H1 (cell line): Measurements from ENCODE around the gene B3GAT1. TPM values are rescaled to one million over a fixed set of nuclear protein-coding genes. Genes with fewer than 3 reads are reported as not detected.

Experiments used
- CTCF ChIA-PET: fragments of 300-600 bp; sonication (Branson Sonifier 250); formaldehyde crosslinking; loops from one replicate; lab custom pipeline; 2021; ENCODE audit not compliant: partially characterized antibody; lab: Charles Lee
- POLR2A ChIA-PET: fragments of 300-600 bp; sonication (Branson Sonifier 250); formaldehyde crosslinking; loops from one replicate; lab custom pipeline; 2021; ENCODE audit warnings: inconsistent platforms; ENCODE audit not compliant: partially characterized antibody; lab: Charles Lee
- DNase-seq, 2 experiments: peaks; one replicate each; pipeline versions ENCODE4 v3.0.0 to v3.0.0-alpha.2; 2010 to 2022; ENCODE audit warnings: low spot score in 2 of 2, low read depth in 1 of 2, mixed read lengths in 1 of 2
- FAIRE-seq: peaks from 2 replicates; lab custom pipeline; 2011; peaks lifted over from hg19 to GRCh38; lab: Jason Lieb, UNC
- H2AFZ ChIP-seq: 2 replicates; pipeline ENCODE4 v1.8.1; 2012; ENCODE audit warnings: low read length, inconsistent platforms
- H2AK5ac ChIP-seq: 2 replicates; pipeline ENCODE4 v1.6.1; 2013; ENCODE audit warnings: low read depth, low read length
- H2BK120ac ChIP-seq: replicated peaks from 2 replicates; pipeline ENCODE3; 2013; ENCODE audit warnings: low read depth, low read length, inconsistent platforms
- H2BK12ac ChIP-seq: 2 replicates; pipeline ENCODE4 v1.6.1; 2013; ENCODE audit warnings: low read depth, low read length
- H2BK15ac ChIP-seq: 2 replicates; pipeline ENCODE4 v1.6.1; 2013; ENCODE audit warnings: low read length
- H2BK20ac ChIP-seq: 2 replicates; pipeline ENCODE4 v1.6.1; 2013; ENCODE audit warnings: low read length
- H2BK5ac ChIP-seq: 2 replicates; pipeline ENCODE4 v1.6.1; 2013; ENCODE audit warnings: low read depth, low read length
- H3K14ac ChIP-seq: 2 replicates; pipeline ENCODE4 v1.6.1; 2013; ENCODE audit warnings: inconsistent platforms; ENCODE audit not compliant: insufficient read length
- H3K18ac ChIP-seq: 2 replicates; pipeline ENCODE4 v1.6.1; 2013; ENCODE audit warnings: low read length; ENCODE audit errors: extremely low read depth
- H3K23ac ChIP-seq: 2 replicates; pipeline ENCODE4 v1.6.1; 2013; ENCODE audit warnings: inconsistent platforms; ENCODE audit not compliant: insufficient read length
- H3K23me2 ChIP-seq: 2 replicates; pipeline ENCODE4 v1.6.1; 2013; ENCODE audit warnings: low read depth, low read length
- H3K27ac ChIP-seq: 2 replicates; pipeline ENCODE4 v1.6.1; 2011; ENCODE audit warnings: low read depth, low read length, inconsistent platforms
- H3K27me3 ChIP-seq, 4 experiments: replicated peaks in 1 of 4; 1 replicate in 1 of 4; 2 replicates in 3 of 4; pipeline versions ENCODE4 v1.6.1 to v1.8.1; 2011 to 2013; ENCODE audit warnings: low read length in 3 of 4, mild to moderate bottlenecking in 3 of 4, inconsistent platforms in 2 of 4, mixed read lengths in 2 of 4, moderate library complexity in 1 of 4; ENCODE audit not compliant: control insufficient read depth in 3 of 4, insufficient read depth in 3 of 4; ENCODE audit errors: extremely low read depth in 1 of 4
- H3K36me3 ChIP-seq, 4 experiments: 2 replicates each; pipeline versions ENCODE4 v1.6.1 to v1.8.1; 2011 to 2013; ENCODE audit warnings: mild to moderate bottlenecking in 4 of 4, low read length in 3 of 4, moderate library complexity in 2 of 4, control low read depth in 1 of 4, inconsistent platforms in 1 of 4; ENCODE audit not compliant: insufficient read depth in 4 of 4, control insufficient read depth in 2 of 4
- H3K4ac ChIP-seq: replicated peaks from 2 replicates; pipeline ENCODE3; 2013; ENCODE audit warnings: low read length, low read depth, mixed read lengths, inconsistent platforms; ENCODE audit not compliant: insufficient read length
- H3K4me1 ChIP-seq, 4 experiments: replicated peaks in 1 of 4; 1 replicate in 1 of 4; 2 replicates in 3 of 4; pipeline versions ENCODE4 v1.6.1 to v1.8.1; 2011 to 2013; ENCODE audit warnings: low read length in 3 of 4, inconsistent platforms in 2 of 4, mixed read lengths in 1 of 4; ENCODE audit not compliant: insufficient read depth in 4 of 4, control insufficient read depth in 3 of 4
- H3K4me2 ChIP-seq, 2 experiments: 2 replicates each; pipeline versions ENCODE4 v1.6.1 to v1.8.1; 2011 to 2013; ENCODE audit warnings: low read depth in 2 of 2, low read length in 2 of 2, control low read depth in 1 of 2, inconsistent platforms in 1 of 2, mild to moderate bottlenecking in 1 of 2; ENCODE audit not compliant: insufficient read depth in 1 of 2
- H3K4me3 ChIP-seq, 4 experiments: fragments of 200-600, 300-600 bp in 1 of 4; sonication (generic), shearing (Covaris generic), sonication (Bioruptor Twin) in 1 of 4; 2 replicates each; pipeline versions ENCODE4 v1.5.1 to v1.8.1; 2011 to 2016; ENCODE audit warnings: low read length in 4 of 4, low read depth in 3 of 4, control low read depth in 2 of 4, inconsistent platforms in 2 of 4, mild to moderate bottlenecking in 2 of 4, mixed read lengths in 1 of 4, moderate library complexity in 1 of 4; ENCODE audit not compliant: insufficient read depth in 2 of 4; ENCODE audit errors: extremely low read depth in 1 of 4
- H3K56ac ChIP-seq: replicated peaks from 2 replicates; pipeline ENCODE3; 2013; ENCODE audit warnings: low read depth, mild to moderate bottlenecking, mixed read lengths, low read length, inconsistent platforms; ENCODE audit not compliant: insufficient read length
- H3K79me1 ChIP-seq: 2 replicates; pipeline ENCODE4 v1.6.1; 2013; ENCODE audit warnings: low read depth, low read length, control low read depth
- H3K79me2 ChIP-seq, 2 experiments: 2 replicates each; pipeline versions ENCODE4 v1.6.1 to v1.8.1; 2012 to 2013; ENCODE audit warnings: low read length in 2 of 2, mild to moderate bottlenecking in 2 of 2, inconsistent platforms in 1 of 2; ENCODE audit not compliant: insufficient read depth in 2 of 2, control insufficient read depth in 1 of 2
- H3K9ac ChIP-seq, 4 experiments: replicated peaks in 1 of 4; 1 replicate in 1 of 4; 2 replicates in 3 of 4; pipeline versions ENCODE4 v1.6.1 to v1.8.1; 2011 to 2013; ENCODE audit warnings: low read depth in 3 of 4, low read length in 3 of 4, control low read depth in 2 of 4, mild to moderate bottlenecking in 2 of 4, moderate library complexity in 2 of 4, inconsistent platforms in 1 of 4; ENCODE audit errors: extremely low read depth in 1 of 4
- H3K9me3 ChIP-seq, 2 experiments: 2 replicates each; pipeline versions ENCODE4 v1.6.1 to v1.8.1; 2012 to 2013; ENCODE audit warnings: mild to moderate bottlenecking in 2 of 2, moderate library complexity in 2 of 2, control low read depth in 1 of 2, inconsistent platforms in 1 of 2, low read depth in 1 of 2, low read length in 1 of 2, mixed read lengths in 1 of 2; ENCODE audit not compliant: insufficient read depth in 2 of 2
- H4K20me1 ChIP-seq, 2 experiments: replicated peaks in 1 of 2; 2 replicates each; pipeline versions ENCODE3 to v1.8.1; 2011 to 2013; ENCODE audit warnings: inconsistent platforms in 2 of 2, low read length in 2 of 2, mild to moderate bottlenecking in 1 of 2; ENCODE audit not compliant: insufficient read depth in 2 of 2, control insufficient read depth in 1 of 2
- H4K5ac ChIP-seq: 2 replicates; pipeline ENCODE4 v1.6.1; 2013; ENCODE audit warnings: low read length, low read depth, mixed read lengths, inconsistent platforms; ENCODE audit not compliant: insufficient read length
- H4K8ac ChIP-seq: 2 replicates; pipeline ENCODE4 v1.8.0; 2013; ENCODE audit warnings: mild to moderate bottlenecking, moderate library complexity, low read length, inconsistent platforms; ENCODE audit not compliant: insufficient read depth; ENCODE audit errors: extremely low read depth
- H4K91ac ChIP-seq: replicated peaks from 2 replicates; pipeline ENCODE3; 2013; ENCODE audit warnings: low read length, mixed read lengths, inconsistent platforms; ENCODE audit not compliant: insufficient read length
- BACH1 ChIP-seq: IDR thresholded peaks from 2 replicates; pipeline ENCODE4 v1.6.1; 2012; ENCODE audit warnings: low read length, improper control_type of control experiment
- BRCA1 ChIP-seq: IDR thresholded peaks from 2 replicates; pipeline ENCODE4 v1.6.1; 2012; ENCODE audit warnings: low read depth, low read length, improper control_type of control experiment
- CEBPB ChIP-seq: IDR thresholded peaks from 2 replicates; pipeline ENCODE4 v1.6.1; 2012; ENCODE audit warnings: low read depth, low read length
- CHD2 ChIP-seq: IDR thresholded peaks from 2 replicates; pipeline ENCODE4 v1.6.1; 2012; ENCODE audit warnings: low read length, improper control_type of control experiment
- CTBP2 ChIP-seq: IDR thresholded peaks from 2 replicates; pipeline ENCODE4 v1.7.0; 2011; ENCODE audit warnings: borderline replicate concordance, mild to moderate bottlenecking, moderate library complexity, mixed read lengths, low read length; ENCODE audit not compliant: insufficient read depth, insufficient read length
- EGR1 ChIP-seq: IDR thresholded peaks from 2 replicates; pipeline ENCODE4 v1.6.1; 2011; ENCODE audit warnings: low read depth, low read length, borderline replicate concordance
- GTF2F1 ChIP-seq: IDR thresholded peaks from 2 replicates; pipeline ENCODE4 v1.6.1; 2012; ENCODE audit warnings: low read depth, low read length, improper control_type of control experiment, borderline replicate concordance
- HDAC2 ChIP-seq, 2 experiments: fragments of 300-600 bp in 1 of 2; sonication (generic) in 1 of 2; IDR thresholded peaks; 2 replicates each; pipeline ENCODE4 v1.6.1; 2011 to 2012; ENCODE audit warnings: low read depth in 2 of 2, low read length in 2 of 2, mild to moderate bottlenecking in 2 of 2, moderate library complexity in 2 of 2, borderline replicate concordance in 1 of 2, inconsistent platforms in 1 of 2
- KDM4A ChIP-seq: IDR thresholded peaks from one replicate; pipeline ENCODE4 v1.7.1; 2012; ENCODE audit warnings: low read depth, mild to moderate bottlenecking, moderate library complexity, low read length, inconsistent platforms; ENCODE audit not compliant: severe bottlenecking
- MAFK ChIP-seq: IDR thresholded peaks from 2 replicates; pipeline ENCODE4 v1.6.1; 2012; ENCODE audit warnings: low read depth, mild to moderate bottlenecking, improper control_type of control experiment, low read length
- POLR2AphosphoS5 ChIP-seq: IDR thresholded peaks from 2 replicates; pipeline ENCODE4 v1.6.1; 2011; ENCODE audit warnings: low read depth, low read length
- RNF2 ChIP-seq: fragments of 200-900, 300-1000 bp; sonication (generic); IDR thresholded peaks from 2 replicates; pipeline ENCODE4 v1.7.1; 2016; ENCODE audit warnings: borderline replicate concordance, low read depth, mild to moderate bottlenecking, antibody characterized with exemption, low read length; ENCODE audit not compliant: poor library complexity, severe bottlenecking; ENCODE audit errors: missing control alignments
- SIX5 ChIP-seq: IDR thresholded peaks from 2 replicates; pipeline ENCODE4 v1.6.1; 2011; ENCODE audit warnings: mild to moderate bottlenecking, low read depth, low read length
- WGBS, 2 experiments: shearing (Covaris generic) in 1 of 2; methylation state at CpG; one replicate each; pipeline versions ENCODE4 v1.1.6 to v1.1.7; 2013 to 2015; ENCODE audit warnings: low lambda C conversion rate in 2 of 2, mixed read lengths in 2 of 2, inconsistent platforms in 1 of 2, low coverage in 1 of 2, missing lambda C conversion rate in 1 of 2; ENCODE audit not compliant: insufficient replicate concordance in 2 of 2, insufficient coverage in 1 of 2, insufficient read length in 1 of 2; ENCODE audit errors: extremely low coverage in 1 of 2, missing lambda C conversion rate in 1 of 2; 5-methylcytosine and 5-hydroxymethylcytosine counted together
- polyA plus RNA-seq, 7 experiments: library from polyadenylated mRNA; depleted of rRNA in 3 of 7; stranded (reverse) in 5 of 7; unstranded in 2 of 7; fragments of >200 nt in 5 of 7; fragments of 200-250 nt in 2 of 7; gene quantifications; 1 replicate in 5 of 7; 2 replicates in 1 of 7; 4 replicates in 1 of 7; pipeline versions ENCODE4 v1.2.1 to v1.2.3, GENCODE V29; 2011 to 2013; ENCODE audit warnings: missing spikeins in 2 of 7, mixed read lengths in 2 of 7
- total RNA-seq: library from RNA; stranded (reverse); fragmentation: NEBNext Ultra II Directional; extraction: Animal tissue kit (Norgen Biotek cat#: 25700); gene quantifications from 2 replicates; pipeline ENCODE4 v1.2.1, GENCODE V29; 2021
- TF ChIP-seq, protein P1 (sequence below): IDR thresholded peaks from 2 replicates; pipeline ENCODE4 v1.6.1; 2012; ENCODE audit warnings: inconsistent platforms

The B3GAT1 gene
- total and polyA plus RNA-seq, 2 of the 8 experiments (the other 6 are each of a cell fraction or from before 2014, with no cell fraction given) = 19.7 to 32.4 TPM

DNA sequence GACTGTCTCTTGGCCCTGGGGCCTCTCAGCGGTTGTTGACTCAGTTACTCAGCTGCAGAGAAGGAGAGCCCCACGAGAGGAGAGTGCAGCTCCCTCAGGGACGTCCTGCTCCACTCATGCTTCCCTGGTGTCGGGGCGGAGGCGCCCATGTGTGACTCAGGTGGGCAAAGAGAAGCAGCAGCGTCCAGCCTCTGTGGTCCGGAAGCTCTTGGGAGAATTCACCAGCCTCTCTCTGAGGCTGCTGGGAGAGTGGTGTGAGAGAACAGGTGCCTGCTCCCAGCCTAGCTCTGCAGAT, 54.5 kb downstream of the B3GAT1 start:
- 90% methylated on average over 8 of the region's 8 CpGs; no CpG with 5 or more reads in 1 of the 2 experiments for WGBS, 2 experiments
- H3K23me2 ChIP-seq = no peaks in the 10 kb centered on the region
- CTCF ChIA-PET = interaction anchor here (1.0 to 1.7 kb wide), 6 partner anchors 16 to 353 kb away, joined by 3 to 4 read pairs (median 4); no protein-coding TSS in a partner anchor
- TF ChIP-seq HDAC2 (IDR thresholded peaks at IDR 0.05; ENCODE audit: borderline replicate concordance in 1 of 2, low read depth in 2 of 2, low read length in 2 of 2) (no peak), EGR1 (no peak), RNF2 (no peak), CTBP2 (no peak), MAFK (no peak), BACH1 (no peak), GTF2F1 (no peak), BRCA1 (no peak), CHD2 (no peak), SIX5 (no peak), CEBPB (no peak), POLR2AphosphoS5 (no peak), KDM4A (no peak)
- TF ChIP-seq, protein P1, sequence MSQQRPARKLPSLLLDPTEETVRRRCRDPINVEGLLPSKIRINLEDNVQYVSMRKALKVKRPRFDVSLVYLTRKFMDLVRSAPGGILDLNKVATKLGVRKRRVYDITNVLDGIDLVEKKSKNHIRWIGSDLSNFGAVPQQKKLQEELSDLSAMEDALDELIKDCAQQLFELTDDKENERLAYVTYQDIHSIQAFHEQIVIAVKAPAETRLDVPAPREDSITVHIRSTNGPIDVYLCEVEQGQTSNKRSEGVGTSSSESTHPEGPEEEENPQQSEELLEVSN = no peak

More for the DNA sequence above, 54.5 kb downstream of the B3GAT1 start:
- Histone ChIP-seq H3K14ac (no peak overlapping the region), H3K9ac (no peak overlapping the region), H2AFZ (no peak overlapping the region), H2BK120ac (no peak overlapping the region), H3K9me3 (no peaks in the 10 kb centered on the region; a peak in 1 of 4 replicates), H3K27me3 (peaks cover 0 to 12% (median 4%) of the 10 kb centered on the region in 4 experiments; a peak in 6 of 7 replicates), H3K4me1 (no peaks in the 10 kb centered on the region; a peak in 1 of 7 replicates), H3K18ac (no peak overlapping the region), H4K91ac (no peak overlapping the region), H2BK20ac (no peak overlapping the region), H3K23ac (no peak overlapping the region), H4K8ac (no peak overlapping the region), H3K27ac (no peak overlapping the region), H2BK15ac (no peak overlapping the region), H2BK5ac (no peak overlapping the region), H4K20me1 (no peaks in the 10 kb centered on the region), H3K36me3 (no peaks in the 10 kb centered on the region), H3K4me3 (no peak overlapping the region), H3K4ac (no peak overlapping the region), H3K56ac (no peak overlapping the region), H3K79me1 (no peaks in the 10 kb centered on the region), H3K79me2 (no peaks in the 10 kb centered on the region), H2BK12ac (no peak overlapping the region), H3K4me2 (no peak overlapping the region), H4K5ac (no peak overlapping the region), H2AK5ac (no peak overlapping the region)
- FAIRE-seq (no peak), DNase-seq (no peak)
- POLR2A ChIA-PET = no interaction called here
